Measurements from ENCODE around the gene MICA. TPM values are rescaled to one million over a fixed set of nuclear protein-coding genes. Genes with fewer than 3 reads are reported as not detected.
A peak's percentile ranks its signal among the peaks of the same experiment; 100 is the strongest.
"Not testable (repeated sequence)": the region's sequence is repeated elsewhere in the genome, so short reads cannot be mapped to it uniquely, and the experiment has no call there.

The MICA gene
- total and polyA plus RNA-seq, 5 experiments from 2014 or later = 3.7 to 21.9 (median 5.8) TPM

DNA sequence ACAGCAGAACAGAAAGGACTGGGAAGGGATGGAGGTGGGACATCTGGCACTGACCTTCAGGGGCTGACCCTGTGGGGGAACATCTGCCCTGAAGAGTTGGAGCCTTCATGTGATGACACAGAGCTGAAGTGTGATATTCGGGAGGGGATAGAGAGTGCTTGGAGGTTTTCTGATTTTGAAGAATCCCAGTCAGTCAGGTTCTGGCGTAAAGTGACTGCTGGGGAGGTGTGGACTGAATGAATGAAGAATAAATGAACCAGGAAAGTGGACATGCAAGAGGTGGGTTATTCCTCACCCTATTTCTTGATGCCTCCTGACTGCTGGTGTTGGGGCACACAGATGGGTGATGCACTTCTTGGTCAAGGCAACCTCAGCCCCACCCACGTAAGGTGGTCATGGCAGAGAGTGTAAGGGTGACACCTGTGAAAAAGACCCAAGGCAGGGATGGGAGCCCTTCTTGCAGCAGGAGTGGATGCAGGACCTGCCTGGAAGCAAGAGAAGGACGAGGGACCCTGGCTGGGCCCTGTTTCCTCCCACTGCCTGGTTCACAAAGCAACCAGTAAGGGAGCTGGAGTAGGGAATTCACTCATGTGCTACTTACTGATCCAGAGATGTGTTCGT, 13.1 kb downstream of the MICA start:
- POLR2A ChIA-PET = no interaction called here
- H3K4me1 Mint-ChIP-seq = peaks cover 3 to 13% (median 9%) of the 10 kb centered on the region in 4 donors
- ATAC-seq (no peak), DNase-seq (no peak)
- H3K27me3 Mint-ChIP-seq = no peaks in the 10 kb centered on the region
- peak overlapping the region in 5 of 10 donors; percentile 46 to 87 (median 66) for H3K27ac Mint-ChIP-seq
- H3K4me3 Mint-ChIP-seq = no peak overlapping the region
- peaks cover 0 to 2% (median 0%) of the 10 kb centered on the region in 9 donors for H3K9me3 Mint-ChIP-seq
- peaks cover 4 to 45% (median 15%) of the 10 kb centered on the region in 3 donors for H3K36me3 Mint-ChIP-seq

DNA sequence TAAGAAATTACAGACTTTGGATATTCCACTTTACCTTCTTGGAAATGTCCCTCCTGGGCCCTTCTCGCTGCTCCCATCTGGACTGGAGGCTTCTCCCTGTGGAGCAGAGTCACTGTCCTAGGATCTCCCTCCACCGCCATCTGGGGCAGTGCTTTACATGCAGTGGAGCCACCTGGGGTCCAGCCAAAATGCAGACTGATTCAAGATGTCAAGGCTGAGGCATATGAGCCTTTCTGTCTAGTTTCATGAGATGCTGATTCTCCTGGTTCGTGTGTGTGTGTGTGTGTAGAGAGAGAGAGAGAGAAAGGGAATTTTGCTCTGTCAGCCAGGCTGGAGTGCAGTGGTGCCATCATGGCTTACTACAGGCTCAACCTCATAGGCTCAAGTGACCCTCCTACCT, 14.9 kb downstream of the MICA start:
- no peak for DNase-seq
- peaks cover 11 to 21% (median 16%) of the 10 kb centered on the region in 4 donors for H3K4me1 Mint-ChIP-seq
- no peak for ATAC-seq
- peaks cover 4 to 30% (median 15%) of the 10 kb centered on the region in 3 donors for H3K36me3 Mint-ChIP-seq
- POLR2A ChIA-PET = no interaction called here
- H3K9me3 Mint-ChIP-seq = peaks cover 0 to 2% (median 0%) of the 10 kb centered on the region in 9 donors
- peak overlapping the region in 2 of 10 donors; percentile 18 to 46 for H3K27ac Mint-ChIP-seq
- no peak overlapping the region for H3K4me3 Mint-ChIP-seq
- H3K27me3 Mint-ChIP-seq = no peaks in the 10 kb centered on the region

DNA sequence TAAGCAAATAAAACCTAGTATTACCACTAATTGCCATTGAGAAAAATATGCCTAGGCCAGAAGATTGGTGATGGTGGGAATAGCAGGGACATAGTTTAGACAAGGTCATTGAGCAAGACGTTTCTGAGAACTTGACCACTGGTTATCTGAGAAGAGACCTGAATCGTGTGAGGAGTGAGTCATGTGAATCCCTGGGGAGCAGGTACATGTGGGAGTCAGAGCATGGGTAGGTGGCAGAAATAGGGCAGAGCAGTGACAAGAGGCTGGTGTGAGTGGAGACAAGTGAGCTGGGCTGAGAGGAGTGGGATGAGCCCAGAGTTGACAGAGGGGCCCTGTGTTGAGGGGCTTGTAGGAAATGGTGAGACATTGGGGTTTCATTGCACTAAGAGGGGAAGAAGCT, 16.4 kb downstream of the MICA start:
- POLR2A ChIA-PET = interaction anchor here (1.7 kb wide), 1 partner anchor 18 kb away, joined by 4 read pairs; no protein-coding TSS in a partner anchor
- Mint-ChIP-seq H3K36me3 (peaks cover 4 to 19% (median 15%) of the 10 kb centered on the region in 3 donors), H3K9me3 (peaks cover 0 to 2% (median 0%) of the 10 kb centered on the region in 9 donors), H3K27me3 (no peaks in the 10 kb centered on the region), H3K4me3 (no peak overlapping the region), H3K4me1 (peaks cover 12 to 26% (median 18%) of the 10 kb centered on the region in 4 donors), H3K27ac (peak overlapping the region in 6 of 10 donors; percentile 3 to 71 (median 16))
- DNase-seq (no peak), ATAC-seq (no peak)

- POLR2A ChIA-PET = interaction anchor here (1.7 kb wide), 1 partner anchor 19 kb away, joined by 4 read pairs; no protein-coding TSS in a partner anchor
- no peak for DNase-seq
- Mint-ChIP-seq H3K4me3 (no peak overlapping the region), H3K4me1 (peaks cover 12 to 26% (median 18%) of the 10 kb centered on the region in 4 donors), H3K27ac (peak overlapping the region in 2 of 10 donors; percentile 19 to 25), H3K27me3 (no peaks in the 10 kb centered on the region), H3K36me3 (peaks cover 4 to 15% (median 14%) of the 10 kb centered on the region in 3 donors), H3K9me3 (peaks cover 0 to 2% (median 0%) of the 10 kb centered on the region in 9 donors)
- no peak for ATAC-seq
These were observed 17.2 kb downstream of the MICA start for GRCh38 chr6:31420546-31420945.

DNA sequence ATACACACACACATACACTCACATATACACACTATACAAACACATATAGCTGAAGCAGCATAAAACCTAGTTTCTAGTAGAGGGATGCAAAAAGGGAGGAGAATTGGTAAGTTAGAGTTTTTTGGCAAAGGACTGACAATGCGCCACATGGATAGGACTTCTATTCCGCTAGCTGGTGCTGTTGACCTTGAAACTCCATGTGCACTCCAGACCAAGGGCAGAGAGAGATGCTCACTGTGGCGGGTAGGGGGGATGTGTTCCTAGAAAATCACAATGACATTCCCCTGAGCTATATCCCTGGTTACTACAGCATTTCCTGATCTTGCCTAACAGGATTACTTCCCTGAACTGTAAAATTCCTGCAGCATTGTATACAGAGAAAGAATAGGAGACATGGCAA, 19.2 kb downstream of the MICA start:
- Mint-ChIP-seq H3K4me3 (no peak overlapping the region), H3K36me3 (peaks cover 0 to 4% (median 0%) of the 10 kb centered on the region in 3 donors), H3K27me3 (no peaks in the 10 kb centered on the region), H3K9me3 (no peaks in the 10 kb centered on the region), H3K4me1 (peaks cover 12 to 29% (median 16%) of the 10 kb centered on the region in 4 donors), H3K27ac (peak overlapping the region in 2 of 10 donors; percentile 13 to 22)
- POLR2A ChIA-PET = no interaction called here
- ATAC-seq = no peak
- DNase-seq = no peak

GRCh38 chr6:31423550-31423949, 20.2 kb downstream of the MICA start:
- H3K4me3 Mint-ChIP-seq = no peak overlapping the region
- ATAC-seq (no peak), DNase-seq (no peak)
- no peak overlapping the region for H3K27ac Mint-ChIP-seq
- H3K36me3 Mint-ChIP-seq = peaks cover 0 to 2% (median 0%) of the 10 kb centered on the region in 3 donors
- no peaks in the 10 kb centered on the region for H3K9me3 Mint-ChIP-seq
- no peaks in the 10 kb centered on the region for H3K27me3 Mint-ChIP-seq
- peaks cover 10 to 29% (median 16%) of the 10 kb centered on the region in 4 donors for H3K4me1 Mint-ChIP-seq
- POLR2A ChIA-PET = interaction anchor here (0.5 kb wide), 1 partner anchor 1579 kb away, joined by 4 read pairs; no protein-coding TSS in a partner anchor

GRCh38 chr6:31426395-31427354, 23.3 kb downstream of the MICA start:
- POLR2A ChIA-PET = no interaction called here
- ATAC-seq = peak; percentile 28 to 62
- peak overlapping the region in 1 of 10 donors; percentile 39 for H3K4me3 Mint-ChIP-seq
- peak in 2 of 10 donors; percentile 21 to 33 for DNase-seq
- no peaks in the 10 kb centered on the region for H3K36me3 Mint-ChIP-seq
- H3K27ac Mint-ChIP-seq = peak overlapping the region in 4 of 10 donors; percentile 25 to 69 (median 54)
- H3K27me3 Mint-ChIP-seq = no peaks in the 10 kb centered on the region
- H3K4me1 Mint-ChIP-seq = peaks cover 1 to 22% (median 6%) of the 10 kb centered on the region in 4 donors
- H3K9me3 Mint-ChIP-seq = peaks cover 0 to 7% (median 0%) of the 10 kb centered on the region in 9 donors

- Mint-ChIP-seq H3K4me3 (no peak overlapping the region), H3K9me3 (peaks cover 0 to 7% (median 0%) of the 10 kb centered on the region in 9 donors), H3K4me1 (peaks cover 0 to 3% (median 0%) of the 10 kb centered on the region in 4 donors), H3K27me3 (no peaks in the 10 kb centered on the region), H3K27ac (no peak overlapping the region), H3K36me3 (no peaks in the 10 kb centered on the region)
- DNase-seq (peak in 2 of 10 donors; percentile 25 to 30), ATAC-seq (peak in 1 of 2 donors; percentile 37)
- POLR2A ChIA-PET = interaction anchor here (0.6 to 2.1 kb wide), 3 partner anchors 27 to 223 kb away, joined by 3 to 5 read pairs (median 4); partner anchors contain the start of gene MICA
These were observed 27.1 kb downstream of the MICA start for GRCh38 chr6:31430449-31430848.

GRCh38 chr6:31435051-31435450, 31.7 kb downstream of the MICA start:
- ATAC-seq, POLR2A ChIA-PET, DNase-seq, H3K27ac Mint-ChIP-seq, H3K4me3 Mint-ChIP-seq, H3K36me3 Mint-ChIP-seq, H3K4me1 Mint-ChIP-seq: not testable (repeated sequence)
- Mint-ChIP-seq H3K27me3 (peaks cover 17 to 25% (median 18%) of the 10 kb centered on the region in 5 donors), H3K9me3 (peaks cover 0 to 16% (median 10%) of the 10 kb centered on the region in 9 donors)

DNA sequence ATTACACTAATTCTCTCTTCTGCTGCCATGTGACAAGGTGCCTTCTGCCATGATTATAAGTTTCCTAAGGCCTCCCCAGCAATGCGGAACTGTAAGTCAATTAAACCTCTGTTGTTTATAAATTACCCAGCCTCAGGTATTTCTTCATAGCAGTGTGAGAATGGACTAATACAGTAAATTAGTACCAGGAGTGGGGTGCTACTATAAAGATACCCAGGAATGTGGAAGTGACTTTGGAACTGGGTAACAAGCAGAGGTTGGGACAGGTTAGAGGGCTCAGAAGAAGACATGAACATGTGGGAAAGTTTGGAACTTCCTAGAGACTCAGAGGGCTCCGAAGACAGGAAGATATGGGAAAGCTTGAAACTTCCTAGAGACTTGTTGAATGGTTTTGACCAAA, 34.8 kb downstream of the MICA start:
- peaks cover 24 to 43% (median 28%) of the 10 kb centered on the region in 5 donors for H3K27me3 Mint-ChIP-seq
- peaks cover 0 to 15% (median 9%) of the 10 kb centered on the region in 9 donors for H3K9me3 Mint-ChIP-seq
- no peak overlapping the region for H3K27ac Mint-ChIP-seq
- POLR2A ChIA-PET = no interaction called here
- no peak for ATAC-seq
- no peak overlapping the region for H3K4me3 Mint-ChIP-seq
- peaks cover 0 to 7% (median 4%) of the 10 kb centered on the region in 4 donors for H3K4me1 Mint-ChIP-seq
- peaks cover 0 to 8% (median 7%) of the 10 kb centered on the region in 3 donors for H3K36me3 Mint-ChIP-seq
- DNase-seq = no peak

GRCh38 chr6:31438677-31439076, 35.3 kb downstream of the MICA start:
- Mint-ChIP-seq H3K27ac (no peak overlapping the region), H3K27me3 (peaks cover 24 to 43% (median 28%) of the 10 kb centered on the region in 5 donors), H3K4me1 (peaks cover 0 to 7% (median 4%) of the 10 kb centered on the region in 4 donors), H3K4me3 (no peak overlapping the region), H3K9me3 (peaks cover 0 to 15% (median 9%) of the 10 kb centered on the region in 9 donors), H3K36me3 (peaks cover 0 to 8% (median 7%) of the 10 kb centered on the region in 3 donors)
- ATAC-seq (no peak), DNase-seq (no peak)
- POLR2A ChIA-PET = no interaction called here
